Right lobe of liver (tissue), 6 donors: ENCODE data around the gene CHADL. TPM values are rescaled to one million over a fixed set of nuclear protein-coding genes. Genes with fewer than 3 reads are reported as not detected.

Experiments used
- ATAC-seq, 4 donors: fragments of 200-7000 bp; cut with Tn5 transposase; one replicate each; pipeline ENCODE4 v1.9.1; 2020; ENCODE audit warnings: mild to moderate bottlenecking in 4 of 4, moderate library complexity in 4 of 4
- DNase-seq, 3 donors: peaks; one replicate each; pipeline ENCODE4 v3.0.0-alpha.2; 2020
- H3K27ac ChIP-seq, 3 donors: fragments of 200-600 bp; one replicate each; pipeline ENCODE4 v1.8.0; 2022
- H3K27me3 ChIP-seq, 2 donors: fragments of 200-600 bp; one replicate each; pipeline ENCODE4 v1.8.0; 2022
- H3K36me3 ChIP-seq, 4 donors: fragments of 200-600 bp; sonication (generic) in 1 of 4; one replicate each; pipeline versions ENCODE4 v1.5.1 to v1.8.0; 2017 to 2022; ENCODE audit warnings: control low read depth in 1 of 4
- H3K4me1 ChIP-seq, 4 donors: fragments of 200-600 bp; sonication (generic) in 1 of 4; one replicate each; pipeline versions ENCODE4 v1.5.1 to v1.8.0; 2017 to 2022; ENCODE audit warnings: control low read depth in 1 of 4
- H3K4me3 ChIP-seq, 3 donors: fragments of 200-600 bp; one replicate each; pipeline ENCODE4 v1.8.0; 2022
- H3K9me3 ChIP-seq, 4 donors: fragments of 200-600 bp; sonication (generic) in 1 of 4; one replicate each; pipeline versions ENCODE4 v1.5.1 to v1.8.0; 2017 to 2022; ENCODE audit warnings: control low read depth in 1 of 4
- POLR2A ChIP-seq: fragments of 450-650 bp; IDR thresholded peaks from one replicate; pipeline ENCODE4 v1.6.1; 2017; ENCODE audit warnings: antibody characterized with exemption, mild to moderate bottlenecking
- WGBS: methylation state at CpG from one replicate; pipeline ENCODE4 v1.1.6; 2018; ENCODE audit warnings: low coverage, low lambda C conversion rate; ENCODE audit not compliant: insufficient coverage; ENCODE audit errors: missing lambda C conversion rate; 5-methylcytosine and 5-hydroxymethylcytosine counted together
- intact Hi-C, 2 donors: fragments of 100-400 bp; cut with DNase I; formaldehyde crosslinking; loops; one replicate each; pipeline versions ENCODE4 v1.11.2 to v1.14.1; 2022
- total RNA-seq, 6 experiments: library from RNA; depleted of rRNA in 2 of 6; stranded (reverse); fragments of >200 nt in 2 of 6; fragmentation: NEBNext Ultra II Directional in 3 of 6; extraction: Animal tissue kit (Norgen Biotek cat#: 25700) in 3 of 6; gene quantifications; one replicate each; pipeline versions ENCODE4 v1.1.0 to v1.2.4, GENCODE V29; 2016 to 2023
- TF ChIP-seq, protein P1 (sequence below), 4 donors: fragments of 200-600 bp in 3 of 4; fragments of 450-650 bp in 1 of 4; IDR thresholded peaks; one replicate each; pipeline versions ENCODE4 v1.5.1 to v1.8.0; 2016 to 2022; ENCODE audit warnings: antibody characterized with exemption in 4 of 4, mild to moderate bottlenecking in 2 of 4
- donor health status: DM: no; HTN: yes; CAD: no.
- donor health status: DM: no; HTN: no; CAD: no.
- donor health status: DM: no; HTN: no; CAD: no.
- donor health status: DM: no; HTN: yes; CAD: no.
- donor health status: DM: no; HTN: yes; CAD: no.

The CHADL gene
- total RNA-seq, 6 experiments from 2014 or later = 0.75 to 1.5 (median 1.1) TPM

DNA sequence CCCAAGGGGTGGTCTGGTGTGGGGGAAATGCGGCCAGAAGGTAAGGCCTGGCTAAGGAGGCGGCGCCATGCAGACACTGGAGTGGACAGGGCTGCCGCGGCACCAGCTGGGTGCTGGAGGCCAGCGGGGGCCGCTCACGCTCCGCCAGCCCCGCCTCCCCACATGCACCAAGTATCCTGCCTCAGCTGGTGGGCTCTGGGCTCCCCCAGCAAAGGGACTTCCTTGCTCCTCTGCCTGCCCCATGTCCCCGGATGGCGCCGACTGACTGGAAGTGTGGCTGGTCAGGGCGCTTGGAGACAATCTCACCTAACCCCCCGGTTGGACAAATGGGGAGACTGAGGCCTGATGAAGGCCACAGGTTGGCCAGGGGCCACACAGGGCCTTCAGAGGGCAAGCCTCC is 7.6 kb upstream of the CHADL start:
- Histone ChIP-seq H3K9me3 (no peaks in the 10 kb centered on the region), H3K27ac (peak overlapping the region in 2 of 3 donors; percentile 25 to 70), H3K36me3 (peaks cover 0 to 43% (median 18%) of the 10 kb centered on the region in 4 donors), H3K4me3 (no peak overlapping the region), H3K27me3 (no peaks in the 10 kb centered on the region), H3K4me1 (peaks cover 0 to 17% (median 5%) of the 10 kb centered on the region in 4 donors)
- ATAC-seq (peak in 3 of 4 donors; percentile 9 to 16 (median 10)), DNase-seq (no peak)
- TF ChIP-seq, protein P1, sequence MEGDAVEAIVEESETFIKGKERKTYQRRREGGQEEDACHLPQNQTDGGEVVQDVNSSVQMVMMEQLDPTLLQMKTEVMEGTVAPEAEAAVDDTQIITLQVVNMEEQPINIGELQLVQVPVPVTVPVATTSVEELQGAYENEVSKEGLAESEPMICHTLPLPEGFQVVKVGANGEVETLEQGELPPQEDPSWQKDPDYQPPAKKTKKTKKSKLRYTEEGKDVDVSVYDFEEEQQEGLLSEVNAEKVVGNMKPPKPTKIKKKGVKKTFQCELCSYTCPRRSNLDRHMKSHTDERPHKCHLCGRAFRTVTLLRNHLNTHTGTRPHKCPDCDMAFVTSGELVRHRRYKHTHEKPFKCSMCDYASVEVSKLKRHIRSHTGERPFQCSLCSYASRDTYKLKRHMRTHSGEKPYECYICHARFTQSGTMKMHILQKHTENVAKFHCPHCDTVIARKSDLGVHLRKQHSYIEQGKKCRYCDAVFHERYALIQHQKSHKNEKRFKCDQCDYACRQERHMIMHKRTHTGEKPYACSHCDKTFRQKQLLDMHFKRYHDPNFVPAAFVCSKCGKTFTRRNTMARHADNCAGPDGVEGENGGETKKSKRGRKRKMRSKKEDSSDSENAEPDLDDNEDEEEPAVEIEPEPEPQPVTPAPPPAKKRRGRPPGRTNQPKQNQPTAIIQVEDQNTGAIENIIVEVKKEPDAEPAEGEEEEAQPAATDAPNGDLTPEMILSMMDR (IDR thresholded peaks at IDR 0.05) = no peak
- TF ChIP-seq POLR2A = no peak
- WGBS = 80% methylated on average over 5 of the region's 15 CpGs
- intact Hi-C loops = loop anchor here in 1 of 2 donors (10.0 kb wide), 1 partner anchor 324 kb away; no protein-coding TSS in a partner anchor

DNA sequence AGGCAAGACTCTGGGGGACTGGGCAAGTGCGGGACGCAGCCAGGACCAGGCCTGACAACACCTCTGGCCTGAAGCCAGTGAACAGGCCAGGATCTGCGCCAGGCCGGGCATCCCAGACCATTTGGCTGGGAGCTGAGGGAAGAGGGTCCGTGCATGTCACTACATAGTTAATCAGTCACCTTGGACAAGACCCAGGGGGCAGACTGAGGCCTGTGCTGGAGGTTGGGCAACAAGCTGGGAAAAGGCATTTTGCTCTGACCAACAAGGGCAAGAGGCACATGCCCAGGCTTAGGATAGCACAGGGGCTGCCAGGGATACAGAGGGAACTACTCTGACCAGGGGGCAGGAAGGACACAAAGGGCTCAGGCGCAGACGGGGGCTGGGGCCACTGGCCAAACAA is 7.0 kb upstream of the CHADL start:
- Histone ChIP-seq H3K27me3 (no peaks in the 10 kb centered on the region), H3K4me1 (peaks cover 0 to 17% (median 5%) of the 10 kb centered on the region in 4 donors), H3K9me3 (no peaks in the 10 kb centered on the region), H3K27ac (peak overlapping the region in 2 of 3 donors; percentile 25 to 70), H3K4me3 (no peak overlapping the region), H3K36me3 (peaks cover 0 to 37% (median 15%) of the 10 kb centered on the region in 4 donors)
- TF ChIP-seq, protein P1 (IDR thresholded peaks at IDR 0.05) = no peak
- TF ChIP-seq POLR2A = no peak
- intact Hi-C loops = loop anchor here in 1 of 2 donors (10.0 kb wide), 1 partner anchor 323 kb away; no protein-coding TSS in a partner anchor
- DNase-seq (peak; percentile 75 to 94 (median 87)), ATAC-seq (peak; percentile 84 to 91 (median 88))
- WGBS = 31% methylated on average over 6 of the region's 7 CpGs

DNA sequence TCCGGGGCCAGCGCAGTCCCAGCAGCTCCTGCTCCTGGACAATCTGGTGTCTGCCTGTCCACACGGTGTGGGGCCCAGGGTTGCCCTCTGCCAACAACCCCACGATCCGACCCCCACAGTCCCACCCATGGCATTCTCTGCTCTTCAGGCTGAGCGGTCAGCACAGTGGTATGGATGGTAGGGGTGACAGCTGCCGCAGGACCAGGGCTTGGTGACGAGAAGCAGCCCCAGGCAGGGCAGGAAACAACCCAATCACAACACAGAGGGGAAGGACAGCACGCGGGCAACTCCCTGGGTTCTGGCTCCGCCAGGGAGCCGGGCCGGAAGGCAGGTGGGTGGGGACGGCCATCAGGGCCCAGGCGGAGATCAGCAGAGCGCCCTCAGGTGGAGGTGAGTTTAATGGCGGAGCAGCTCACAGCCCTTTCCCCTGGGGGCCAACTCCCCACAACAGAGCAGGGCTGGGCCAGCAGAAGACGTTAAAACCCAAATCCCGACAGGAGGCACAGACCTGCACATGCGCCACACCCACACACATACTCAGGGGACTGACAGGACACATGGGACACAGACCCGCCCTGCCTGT is 5.3 kb upstream of the CHADL start:
- no peak for DNase-seq
- intact Hi-C loops = loop anchor here in 1 of 2 donors (10.0 kb wide), 1 partner anchor 321 kb away; no protein-coding TSS in a partner anchor
- WGBS = no CpG with 5 or more reads among the region's 21 CpGs
- TF ChIP-seq POLR2A = no peak
- TF ChIP-seq, protein P1 (IDR thresholded peaks at IDR 0.05) = no peak
- ATAC-seq = no peak
- H3K27ac ChIP-seq = no peak overlapping the region
- H3K4me1 ChIP-seq = peaks cover 0 to 17% (median 5%) of the 10 kb centered on the region in 4 donors
- no peak overlapping the region for H3K4me3 ChIP-seq
- no peaks in the 10 kb centered on the region for H3K9me3 ChIP-seq
- H3K27me3 ChIP-seq = no peaks in the 10 kb centered on the region
- peaks cover 0 to 20% (median 7%) of the 10 kb centered on the region in 4 donors for H3K36me3 ChIP-seq

DNA sequence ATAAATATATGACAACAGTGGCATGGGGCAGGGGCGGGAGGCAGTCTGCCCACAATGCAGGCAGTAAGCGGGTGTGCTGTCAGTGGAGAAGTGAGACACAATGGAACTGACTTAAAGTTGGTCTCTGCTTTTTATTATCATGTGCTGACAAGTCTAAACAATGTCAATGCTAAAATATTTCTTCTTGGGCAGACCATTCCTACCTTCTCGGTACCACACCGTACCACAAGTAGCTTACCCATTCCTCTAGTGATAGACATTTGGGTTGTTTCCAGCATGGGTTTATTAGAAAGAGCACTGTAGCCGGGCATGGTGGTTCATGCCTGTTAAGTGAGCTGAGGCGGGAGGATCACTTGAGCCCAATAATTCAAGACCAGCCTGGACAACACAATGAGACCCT is 2.6 kb upstream of the CHADL start:
- Histone ChIP-seq H3K36me3 (peaks cover 0 to 2% (median 0%) of the 10 kb centered on the region in 4 donors), H3K27me3 (no peaks in the 10 kb centered on the region), H3K27ac (no peak overlapping the region), H3K9me3 (no peaks in the 10 kb centered on the region), H3K4me3 (no peak overlapping the region), H3K4me1 (peaks cover 0 to 9% (median 2%) of the 10 kb centered on the region in 4 donors)
- WGBS = 93% methylated on average over 6 of the region's 6 CpGs
- no peak for TF ChIP-seq POLR2A
- TF ChIP-seq, protein P1 (IDR thresholded peaks at IDR 0.05) = no peak
- ATAC-seq (no peak), DNase-seq (no peak)
- intact Hi-C loops = loop anchor here in 1 of 2 donors (10.0 kb wide), 1 partner anchor 319 kb away; no protein-coding TSS in a partner anchor
